Measurements from ENCODE around the gene GPX4. TPM values are rescaled to one million over a fixed set of nuclear protein-coding genes. Genes with fewer than 3 reads are reported as not detected.

The GPX4 gene
- total and polyA plus RNA-seq, 10 donors, result 138 to 562 (median 247) TPM

DNA sequence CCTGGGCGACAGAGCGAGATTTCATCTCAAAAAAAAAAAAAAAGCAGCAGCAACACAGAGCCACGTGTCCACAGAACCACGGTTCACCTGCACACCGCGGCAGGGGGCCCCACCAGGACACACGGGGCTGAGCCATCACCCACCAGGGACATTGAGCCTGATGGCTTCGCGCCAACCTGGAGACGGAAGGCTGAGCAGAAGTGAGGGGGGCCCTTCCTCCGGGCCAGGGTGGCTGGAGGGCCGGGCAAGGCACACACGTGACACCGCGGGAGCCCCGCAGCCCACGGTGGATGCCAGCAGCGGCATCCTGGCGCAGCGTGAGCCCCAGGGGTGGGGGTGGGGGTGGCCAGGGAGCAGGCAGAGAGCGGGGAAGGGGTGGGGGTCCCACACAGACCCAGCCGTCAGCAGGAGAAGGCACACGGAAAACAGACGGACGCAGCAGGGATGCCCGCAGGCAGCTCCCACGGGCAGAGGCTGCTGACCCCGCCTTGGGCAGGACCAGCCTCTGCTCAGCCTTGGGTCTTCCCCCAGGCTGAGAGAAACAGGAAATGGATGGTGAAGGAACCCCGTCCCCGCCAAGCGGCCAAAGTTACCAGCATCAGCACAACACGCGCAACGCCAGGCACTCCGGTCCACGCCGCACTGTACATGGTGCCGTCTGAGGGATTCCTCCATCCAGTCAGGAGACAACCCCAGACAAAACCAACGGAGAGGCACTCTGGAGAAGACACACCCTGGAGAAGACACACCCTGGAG is 36.7 kb downstream of the GPX4 start:
- DNase-seq, result no peak

DNA sequence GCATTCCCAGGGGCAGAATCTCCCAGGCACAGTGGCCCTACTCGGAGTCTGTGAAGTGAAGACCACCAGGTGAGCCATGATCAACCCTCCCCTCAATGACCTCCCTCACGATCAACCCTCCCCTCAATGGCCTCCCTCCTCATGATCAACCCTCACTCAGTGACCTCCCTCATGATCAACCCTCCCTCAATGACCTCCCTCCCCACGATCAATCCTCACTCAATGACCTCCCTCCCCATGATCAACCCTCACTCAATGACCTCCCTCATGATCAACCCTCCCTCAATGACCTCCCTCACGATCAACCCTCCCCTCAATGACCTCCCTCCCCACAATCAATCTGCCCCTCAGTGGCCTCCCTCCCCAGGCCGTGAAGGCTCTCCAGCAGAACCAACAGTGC is 38.1 kb downstream of the GPX4 start:
- TF ChIP-seq POLR2A (IDR thresholded peaks at IDR 0.05) (no peak), POLR2AphosphoS5 (IDR thresholded peaks at IDR 0.05) (no peak)
- TF ChIP-seq, protein P1, sequence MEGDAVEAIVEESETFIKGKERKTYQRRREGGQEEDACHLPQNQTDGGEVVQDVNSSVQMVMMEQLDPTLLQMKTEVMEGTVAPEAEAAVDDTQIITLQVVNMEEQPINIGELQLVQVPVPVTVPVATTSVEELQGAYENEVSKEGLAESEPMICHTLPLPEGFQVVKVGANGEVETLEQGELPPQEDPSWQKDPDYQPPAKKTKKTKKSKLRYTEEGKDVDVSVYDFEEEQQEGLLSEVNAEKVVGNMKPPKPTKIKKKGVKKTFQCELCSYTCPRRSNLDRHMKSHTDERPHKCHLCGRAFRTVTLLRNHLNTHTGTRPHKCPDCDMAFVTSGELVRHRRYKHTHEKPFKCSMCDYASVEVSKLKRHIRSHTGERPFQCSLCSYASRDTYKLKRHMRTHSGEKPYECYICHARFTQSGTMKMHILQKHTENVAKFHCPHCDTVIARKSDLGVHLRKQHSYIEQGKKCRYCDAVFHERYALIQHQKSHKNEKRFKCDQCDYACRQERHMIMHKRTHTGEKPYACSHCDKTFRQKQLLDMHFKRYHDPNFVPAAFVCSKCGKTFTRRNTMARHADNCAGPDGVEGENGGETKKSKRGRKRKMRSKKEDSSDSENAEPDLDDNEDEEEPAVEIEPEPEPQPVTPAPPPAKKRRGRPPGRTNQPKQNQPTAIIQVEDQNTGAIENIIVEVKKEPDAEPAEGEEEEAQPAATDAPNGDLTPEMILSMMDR (IDR thresholded peaks at IDR 0.05 in 8 of 11, conservative IDR thresholded peaks at IDR 0.05 in 3 of 11), result no peak
- H3K4me1 ChIP-seq, result peaks cover 0 to 38% (median 13%) of the 10 kb centered on the region in 6 donors
- H3K36me3 ChIP-seq, result peaks cover 0 to 87% (median 43%) of the 10 kb centered on the region in 6 donors
- 79 to 91% (median 86%) methylated on average over 5 of the region's 5 CpGs for WGBS, 5 donors
- DNase-seq, result no peak
- no peak overlapping the region for H3K27ac ChIP-seq
- intact Hi-C loops (cut with DNase I; ENCODE audit: low total_unique reads), result no loop called here
- no peaks in the 10 kb centered on the region for H3K27me3 ChIP-seq (replicated peaks in 1 of 7)
- H3K9me3 ChIP-seq, result no peaks in the 10 kb centered on the region
- no peak overlapping the region for H3K4me3 ChIP-seq

More for the DNA sequence above, 36.7 kb downstream of the GPX4 start:
- intact Hi-C loops (cut with DNase I; ENCODE audit: low total_unique reads), result no loop called here
- 63 to 79% (median 75%) methylated on average over 35 to 39 of the region's 39 CpGs for WGBS, 5 donors
- peaks cover 13 to 46% (median 28%) of the 10 kb centered on the region in 6 donors for H3K4me1 ChIP-seq
- peaks cover 0 to 83% (median 33%) of the 10 kb centered on the region in 6 donors for H3K36me3 ChIP-seq
- no peaks in the 10 kb centered on the region for H3K27me3 ChIP-seq (replicated peaks in 1 of 7)
- H3K4me3 ChIP-seq, result no peak overlapping the region
- TF ChIP-seq, protein P1 (IDR thresholded peaks at IDR 0.05 in 8 of 11, conservative IDR thresholded peaks at IDR 0.05 in 3 of 11), result no peak
- no peak for TF ChIP-seq POLR2A (IDR thresholded peaks at IDR 0.05)
- TF ChIP-seq POLR2AphosphoS5 (IDR thresholded peaks at IDR 0.05), result peak; percentile 40 to 68 (median 59)
- peak overlapping the region in 7 of 8 donors; percentile 7 to 63 (median 48) for H3K27ac ChIP-seq
- H3K9me3 ChIP-seq, result no peaks in the 10 kb centered on the region

DNA sequence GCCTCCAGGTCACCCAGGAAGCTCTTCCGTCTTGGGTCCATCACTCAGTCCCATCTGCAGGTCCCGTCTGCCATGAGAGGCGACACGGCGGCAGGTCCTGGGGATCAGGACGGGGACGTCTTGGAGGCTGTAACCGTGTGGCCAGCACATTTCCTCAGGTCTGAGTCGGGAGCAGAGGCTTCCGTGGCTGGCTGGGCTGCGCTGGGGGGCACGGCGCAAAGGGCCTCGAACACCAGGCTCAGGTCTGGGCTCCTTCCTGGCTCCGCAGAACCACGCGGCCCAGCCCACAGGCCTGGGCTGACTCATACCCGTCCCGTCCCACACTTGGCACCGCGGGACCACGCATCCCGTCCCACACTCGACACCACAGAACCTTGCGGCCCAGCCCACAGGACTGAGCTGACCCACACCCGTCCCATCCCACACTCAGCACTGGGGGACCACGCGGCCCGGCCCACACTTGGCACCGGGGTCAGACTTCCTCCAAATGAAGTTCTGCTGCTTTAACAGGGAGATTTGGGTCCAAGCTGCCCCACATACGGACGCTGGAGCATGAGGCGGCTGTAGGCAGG is 40.1 kb downstream of the GPX4 start:
- no peak for DNase-seq
- H3K4me3 ChIP-seq, result no peak overlapping the region
- intact Hi-C loops (cut with DNase I; ENCODE audit: low total_unique reads), result no loop called here
- H3K27ac ChIP-seq, result no peak overlapping the region
- TF ChIP-seq POLR2A (IDR thresholded peaks at IDR 0.05) (no peak), POLR2AphosphoS5 (IDR thresholded peaks at IDR 0.05) (peak in 1 of 3 donors; percentile 7)
- H3K36me3 ChIP-seq, result peaks cover 0 to 93% (median 52%) of the 10 kb centered on the region in 6 donors
- H3K9me3 ChIP-seq, result no peaks in the 10 kb centered on the region
- 91 to 98% (median 96%) methylated on average over 21 to 33 of the region's 33 CpGs for WGBS, 5 donors
- H3K27me3 ChIP-seq (replicated peaks in 1 of 7), result no peaks in the 10 kb centered on the region
- peaks cover 0 to 44% (median 11%) of the 10 kb centered on the region in 6 donors for H3K4me1 ChIP-seq

DNA sequence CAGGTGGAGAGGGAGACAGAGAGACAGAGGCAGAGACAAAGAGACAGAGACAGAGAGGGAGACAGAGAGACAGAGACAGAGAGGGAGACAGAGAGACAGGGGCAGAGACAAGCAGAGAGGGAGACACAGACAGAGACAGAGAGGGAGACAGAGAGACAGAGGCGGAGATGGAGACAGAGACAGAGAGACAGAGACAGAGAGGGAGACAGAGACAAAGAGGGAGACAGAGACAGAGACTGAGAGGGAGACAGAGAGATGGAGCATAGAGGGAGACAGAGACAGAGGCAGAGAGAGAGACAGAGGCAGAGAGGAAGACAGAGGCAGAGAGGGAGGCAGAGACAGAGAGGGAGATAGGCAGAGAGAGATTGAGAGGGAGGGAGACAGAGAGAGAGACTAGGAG is 40.9 kb downstream of the GPX4 start:
- Histone ChIP-seq H3K4me1 (peaks cover 0 to 44% (median 18%) of the 10 kb centered on the region in 6 donors), H3K27me3 (replicated peaks in 1 of 7) (no peaks in the 10 kb centered on the region), H3K27ac (no peak overlapping the region), H3K9me3 (no peaks in the 10 kb centered on the region), H3K36me3 (peaks cover 0 to 93% (median 57%) of the 10 kb centered on the region in 6 donors), H3K4me3 (no peak overlapping the region)
- intact Hi-C loops (cut with DNase I; ENCODE audit: low total_unique reads), result no loop called here
- DNase-seq, result no peak
- TF ChIP-seq POLR2AphosphoS5 (IDR thresholded peaks at IDR 0.05) (no peak), POLR2A (IDR thresholded peaks at IDR 0.05) (no peak)
- TF ChIP-seq, protein P1 (IDR thresholded peaks at IDR 0.05 in 8 of 11, conservative IDR thresholded peaks at IDR 0.05 in 3 of 11), result no peak
- WGBS, 5 donors, result 87 to 100% (median 97%) methylated on average over 1 of the region's 1 CpG

Data from spleen (tissue), 11 donors.